Measurements from ENCODE around the gene ALG5.

Gene ALG5

GRCh38 chr13:36975172-36975571 is 24.0 kb downstream of the ALG5 start:
- no peak for DNase-seq

- no peak for DNase-seq
Measured at GRCh38 chr13:36973621-36974295, 25.4 kb downstream of the ALG5 start.

GRCh38 chr13:36973009-36973408 is 26.1 kb downstream of the ALG5 start:
- no peak for DNase-seq

- no peak for DNase-seq
Measured at GRCh38 chr13:36966404-36966803, 32.7 kb downstream of the ALG5 start.

GRCh38 chr13:36965767-36966166 is 33.4 kb downstream of the ALG5 start:
- DNase-seq = no peak

GRCh38 chr13:36959456-36960116 is 39.6 kb downstream of the ALG5 start:
- no peak for DNase-seq

- DNase-seq = no peak
Measured at GRCh38 chr13:36954542-36954941, 44.6 kb downstream of the ALG5 start.

GRCh38 chr13:36950920-36951319 is 48.2 kb downstream of the ALG5 start:
- DNase-seq = no peak

GRCh38 chr13:36950330-36950729 is 48.8 kb downstream of the ALG5 start:
- DNase-seq = no peak

GRCh38 chr13:36945078-36945477 is 54.1 kb downstream of the ALG5 start:
- no peak for DNase-seq

- DNase-seq = no peak
Measured at GRCh38 chr13:36925603-36926002, 73.5 kb downstream of the ALG5 start.

GRCh38 chr13:36924001-36924400 is 75.1 kb downstream of the ALG5 start:
- DNase-seq = no peak

- no peak for DNase-seq
Measured at GRCh38 chr13:36921631-36922301, 77.4 kb downstream of the ALG5 start.

- no peak for DNase-seq
Measured at GRCh38 chr13:36920616-36921185, 78.4 kb downstream of the ALG5 start.

GRCh38 chr13:36919833-36920615 is 79.1 kb downstream of the ALG5 start, which contains the start of gene SMAD9:
TSS of gene SMAD9 (minus strand) at chr13:36920238. CDS start at chr13:36879689, 40,549 bp downstream.
- peak; percentile 66 for DNase-seq

- peak; percentile 56 for DNase-seq
Measured at GRCh38 chr13:36919171-36919832, 79.8 kb downstream of the ALG5 start.

- DNase-seq = peak; percentile 47
Measured at GRCh38 chr13:36918246-36919131, 80.7 kb downstream of the ALG5 start.

GRCh38 chr13:36917311-36917710 is 81.8 kb downstream of the ALG5 start:
- DNase-seq = no peak

GRCh38 chr13:36915896-36916640 is 83.1 kb downstream of the ALG5 start:
- peak; percentile 54 for DNase-seq

GRCh38 chr13:36915106-36915505 is 84.0 kb downstream of the ALG5 start:
- DNase-seq = peak; percentile 40
